Activated CD8-positive, alpha-beta memory T cell treated with anti-CD3 and anti-CD28 coated beads for 48 hours (primary cell): ENCODE measurements around the gene RNF224.

Experiments used
- DNase-seq, 3 experiments: peaks; one replicate each; pipeline ENCODE4 v3.0.0-alpha.2; 2020; ENCODE audit warnings: low read depth in 2 of 3, low spot score in 2 of 3

Gene RNF224

GRCh38 chr9:137227054-137227852, at the start of gene RNF224:
Gene RNF224 (plus strand): TSS chr9:137227502. CDS start chr9:137228336, 834 bp downstream.
- peak; percentile 51 to 79 (median 72) for DNase-seq

- DNase-seq: no peak
Observed at GRCh38 chr9:137178201-137178938, 48.9 kb upstream of the RNF224 start.

GRCh38 chr9:137178939-137179630, 48.2 kb upstream of the RNF224 start:
- no peak for DNase-seq

GRCh38 chr9:137179761-137180160, 47.5 kb upstream of the RNF224 start:
- DNase-seq: no peak

GRCh38 chr9:137180491-137180890, 46.8 kb upstream of the RNF224 start:
- no peak for DNase-seq

- DNase-seq: no peak
Observed at GRCh38 chr9:137181680-137182079, 45.6 kb upstream of the RNF224 start.

GRCh38 chr9:137182836-137183235, 44.5 kb upstream of the RNF224 start:
- no peak for DNase-seq

GRCh38 chr9:137183980-137184595, 43.2 kb upstream of the RNF224 start:
- DNase-seq: no peak

GRCh38 chr9:137184881-137185660, 42.2 kb upstream of the RNF224 start:
- no peak for DNase-seq

- DNase-seq: no peak
Observed at GRCh38 chr9:137185921-137186320, 41.4 kb upstream of the RNF224 start.

- DNase-seq: no peak
Observed at GRCh38 chr9:137186385-137186784, 40.9 kb upstream of the RNF224 start.

- no peak for DNase-seq
Observed at GRCh38 chr9:137187386-137187785, 39.9 kb upstream of the RNF224 start.

GRCh38 chr9:137188086-137188489, 39.2 kb upstream of the RNF224 start:
- no peak for DNase-seq

- DNase-seq: peak; percentile 91 to 97 (median 96)
Observed at GRCh38 chr9:137188490-137189296, 38.6 kb upstream of the RNF224 start, which contains the start of the genes ANAPC2 and SSNA1. Gene ANAPC2 (minus strand): TSS chr9:137188560. CDS start chr9:137188532, 28 bp downstream. Gene SSNA1 (plus strand): TSS chr9:137188676. CDS start chr9:137188727, 51 bp downstream.

- no peak for DNase-seq
Observed at GRCh38 chr9:137189297-137190295, 37.7 kb upstream of the RNF224 start.

- DNase-seq: no peak
Observed at GRCh38 chr9:137190315-137190856, 36.9 kb upstream of the RNF224 start.

GRCh38 chr9:137191245-137191644, 36.1 kb upstream of the RNF224 start:
- no peak for DNase-seq
